Neutrophil (primary cell): Measurements from ENCODE around the gene KCNIP3.

Source experiments
- H3K27ac ChIP-seq: fragments of 200-600 bp; sonication (generic); 2 replicates; pipeline ENCODE4 v1.5.1; 2016; ENCODE audit warnings: mild to moderate bottlenecking, moderate library complexity
- H3K27me3 ChIP-seq: fragments of 200-600 bp; sonication (generic); 2 replicates; pipeline ENCODE4 v1.6.0; 2016; ENCODE audit warnings: mild to moderate bottlenecking
- H3K36me3 ChIP-seq: fragments of 200-600 bp; sonication (generic); 2 replicates; pipeline ENCODE4 v1.5.1; 2017
- H3K4me1 ChIP-seq, 2 experiments: fragments of 200-600 bp in 1 of 2; sonication (generic) in 1 of 2; 1 replicate in 1 of 2; 2 replicates in 1 of 2; pipeline versions ENCODE4 v1.5.1 to v1.6.1; 2013 to 2016; ENCODE audit warnings: low read depth in 1 of 2, low read length in 1 of 2, mild to moderate bottlenecking in 1 of 2, moderate library complexity in 1 of 2; ENCODE audit not compliant: control insufficient read depth in 1 of 2, insufficient read depth in 1 of 2
- H3K4me3 ChIP-seq, 2 experiments: fragments of 200-600 bp in 1 of 2; sonication (generic) in 1 of 2; 1 replicate in 1 of 2; 2 replicates in 1 of 2; pipeline ENCODE4 v1.5.1; 2013 to 2016; ENCODE audit warnings: low read depth in 1 of 2, low read length in 1 of 2, mild to moderate bottlenecking in 1 of 2, moderate library complexity in 1 of 2
- H3K9me3 ChIP-seq: fragments of 200-600 bp; sonication (generic); 2 replicates; pipeline ENCODE4 v1.5.1; 2016
- TF ChIP-seq, protein P1 (sequence below): fragments of 200-600 bp; sonication (generic); IDR thresholded peaks from 2 replicates; pipeline ENCODE4 v1.5.1; 2016; ENCODE audit warnings: antibody characterized with exemption

KCNIP3 gene

GRCh38 chr2:95391641-95392310, 94.6 kb downstream of the KCNIP3 start:
- Histone ChIP-seq H3K9me3 (no peaks in the 10 kb centered on the region), H3K27me3 (no peaks in the 10 kb centered on the region), H3K27ac (no peak overlapping the region), H3K4me1 (no peaks in the 10 kb centered on the region), H3K4me3 (no peak overlapping the region), H3K36me3 (no peaks in the 10 kb centered on the region)
- TF ChIP-seq, protein P1, sequence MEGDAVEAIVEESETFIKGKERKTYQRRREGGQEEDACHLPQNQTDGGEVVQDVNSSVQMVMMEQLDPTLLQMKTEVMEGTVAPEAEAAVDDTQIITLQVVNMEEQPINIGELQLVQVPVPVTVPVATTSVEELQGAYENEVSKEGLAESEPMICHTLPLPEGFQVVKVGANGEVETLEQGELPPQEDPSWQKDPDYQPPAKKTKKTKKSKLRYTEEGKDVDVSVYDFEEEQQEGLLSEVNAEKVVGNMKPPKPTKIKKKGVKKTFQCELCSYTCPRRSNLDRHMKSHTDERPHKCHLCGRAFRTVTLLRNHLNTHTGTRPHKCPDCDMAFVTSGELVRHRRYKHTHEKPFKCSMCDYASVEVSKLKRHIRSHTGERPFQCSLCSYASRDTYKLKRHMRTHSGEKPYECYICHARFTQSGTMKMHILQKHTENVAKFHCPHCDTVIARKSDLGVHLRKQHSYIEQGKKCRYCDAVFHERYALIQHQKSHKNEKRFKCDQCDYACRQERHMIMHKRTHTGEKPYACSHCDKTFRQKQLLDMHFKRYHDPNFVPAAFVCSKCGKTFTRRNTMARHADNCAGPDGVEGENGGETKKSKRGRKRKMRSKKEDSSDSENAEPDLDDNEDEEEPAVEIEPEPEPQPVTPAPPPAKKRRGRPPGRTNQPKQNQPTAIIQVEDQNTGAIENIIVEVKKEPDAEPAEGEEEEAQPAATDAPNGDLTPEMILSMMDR = no peak

- no peaks in the 10 kb centered on the region for H3K9me3 ChIP-seq
- H3K36me3 ChIP-seq = no peaks in the 10 kb centered on the region
- H3K27me3 ChIP-seq = no peaks in the 10 kb centered on the region
- no peak overlapping the region for H3K4me3 ChIP-seq
- H3K4me1 ChIP-seq = no peaks in the 10 kb centered on the region
- TF ChIP-seq, protein P1 = no peak
- H3K27ac ChIP-seq = no peak overlapping the region
Measured at GRCh38 chr2:95392320-95392719, 95.2 kb downstream of the KCNIP3 start.

DNA sequence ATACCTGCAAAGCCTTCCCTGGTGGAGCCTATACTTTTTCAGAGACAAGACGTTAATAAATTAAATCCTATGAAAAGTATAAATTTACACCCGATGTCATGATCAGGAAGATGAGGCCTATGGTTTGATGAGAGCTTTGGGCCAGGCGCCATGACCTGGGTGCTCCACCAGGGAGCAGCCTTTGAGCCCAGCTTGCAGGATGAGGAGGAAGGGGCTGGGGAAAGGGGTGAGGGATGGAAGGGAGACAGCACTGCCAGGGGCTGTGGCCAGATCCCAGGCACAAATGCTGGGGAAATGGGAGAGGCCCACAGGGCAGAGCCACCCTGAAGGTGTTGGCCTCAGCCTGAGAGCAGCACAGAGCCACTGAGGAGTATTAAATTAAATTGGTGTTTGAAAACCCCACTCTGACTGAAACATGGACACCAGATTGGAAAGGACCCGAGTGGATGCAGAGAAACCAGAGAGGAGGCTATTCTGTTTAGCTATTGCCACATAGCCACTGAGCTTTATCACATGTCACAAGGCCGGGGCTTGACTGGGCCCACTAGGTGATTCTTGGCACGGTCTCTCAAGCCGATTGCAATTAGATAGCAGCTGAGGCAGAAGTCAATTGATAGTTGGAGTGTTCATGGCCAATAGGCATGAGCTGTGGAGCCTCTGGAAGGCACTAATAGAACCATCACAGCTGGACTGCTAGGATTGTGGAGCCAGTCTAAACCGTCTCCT, 95.7 kb downstream of the KCNIP3 start:
- Histone ChIP-seq H3K27me3 (no peaks in the 10 kb centered on the region), H3K27ac (no peak overlapping the region), H3K4me1 (no peaks in the 10 kb centered on the region), H3K4me3 (no peak overlapping the region), H3K9me3 (no peaks in the 10 kb centered on the region), H3K36me3 (no peaks in the 10 kb centered on the region)
- TF ChIP-seq, protein P1 = no peak

DNA sequence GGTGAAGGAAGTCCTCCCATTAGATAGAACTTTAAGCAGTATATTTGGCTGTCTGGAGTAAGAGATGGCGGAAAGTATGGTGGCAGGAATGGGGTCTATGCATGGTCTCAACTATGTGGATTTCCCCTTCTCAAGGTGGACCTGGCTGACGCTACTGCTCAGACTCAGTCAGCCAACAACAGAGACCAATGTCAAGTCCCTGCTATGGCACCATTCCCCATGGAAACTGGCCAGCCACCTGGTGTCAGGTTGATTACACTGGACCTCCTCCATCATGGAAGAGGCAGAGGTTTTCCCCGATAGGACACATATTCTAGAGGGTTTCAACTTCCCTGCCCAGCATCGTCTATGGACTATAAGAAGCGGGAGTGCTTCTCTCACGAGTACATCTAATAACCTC, 96.8 kb downstream of the KCNIP3 start:
- no peak overlapping the region for H3K27ac ChIP-seq
- H3K27me3 ChIP-seq = no peaks in the 10 kb centered on the region
- no peaks in the 10 kb centered on the region for H3K36me3 ChIP-seq
- H3K9me3 ChIP-seq = no peaks in the 10 kb centered on the region
- no peaks in the 10 kb centered on the region for H3K4me1 ChIP-seq
- no peak overlapping the region for H3K4me3 ChIP-seq
- TF ChIP-seq, protein P1 = no peak

- H3K4me1 ChIP-seq = peaks cover 14 to 19% of the 10 kb centered on the region in 2 experiments
Measured at GRCh38 chr2:95399061-95399460, 101.9 kb downstream of the KCNIP3 start.

More at GRCh38 chr2:95399061-95399460, 101.9 kb downstream of the KCNIP3 start:
- H3K9me3 ChIP-seq = no peaks in the 10 kb centered on the region
- H3K27ac ChIP-seq = no peak overlapping the region
- no peaks in the 10 kb centered on the region for H3K36me3 ChIP-seq
- TF ChIP-seq, protein P1 = no peak
- H3K4me3 ChIP-seq = no peak overlapping the region
- peaks cover 5% of the 10 kb centered on the region for H3K27me3 ChIP-seq
